DND-41 (cell line): ENCODE results near the gene PRUNE1.

Source experiments
- ATAC-seq: fragments of 200-7000 bp; cut with Tn5 transposase; 3 replicates; pipeline ENCODE4 v1.9.1; 2021; ENCODE audit warnings: low read depth; ENCODE audit not compliant: insufficient read depth
- DNase-seq: peaks from one replicate; pipeline ENCODE4 v3.0.0-alpha.2; 2020
- H2AFZ ChIP-seq: 2 replicates; pipeline ENCODE4 v1.6.0; 2012; ENCODE audit warnings: low read depth, low read length
- H3K27ac ChIP-seq: 2 replicates; pipeline ENCODE4 v1.5.1; 2012; ENCODE audit warnings: low read length, inconsistent platforms
- H3K27me3 ChIP-seq: fragments of 200-600 bp; sonication (generic); 2 replicates; pipeline ENCODE4 v1.6.0; 2012; ENCODE audit warnings: low read length, mild to moderate bottlenecking, inconsistent platforms; ENCODE audit not compliant: insufficient read depth, poor library complexity
- H3K36me3 ChIP-seq: 2 replicates; pipeline ENCODE4 v1.5.1; 2012; ENCODE audit warnings: low read length, inconsistent platforms; ENCODE audit not compliant: insufficient read depth
- H3K4me1 ChIP-seq: 2 replicates; pipeline ENCODE4 v1.5.1; 2012; ENCODE audit warnings: mild to moderate bottlenecking, low read length; ENCODE audit not compliant: insufficient read depth
- H3K4me2 ChIP-seq: 2 replicates; pipeline ENCODE4 v1.6.0; 2012; ENCODE audit warnings: mild to moderate bottlenecking, moderate library complexity, low read length, inconsistent platforms; ENCODE audit not compliant: insufficient read depth
- H3K4me3 ChIP-seq, 2 experiments: fragments of 200-600 bp in 1 of 2; shearing (Covaris generic) in 1 of 2; 2 replicates each; pipeline ENCODE4 v1.5.1; 2012 to 2016; ENCODE audit warnings: inconsistent platforms in 2 of 2, low read length in 2 of 2, mild to moderate bottlenecking in 2 of 2, low read depth in 1 of 2, moderate library complexity in 1 of 2
- H3K79me2 ChIP-seq: 2 replicates; pipeline ENCODE4 v1.6.0; 2012; ENCODE audit warnings: low read length, inconsistent platforms; ENCODE audit not compliant: insufficient read depth
- H3K9ac ChIP-seq: 2 replicates; pipeline ENCODE4 v1.6.0; 2012; ENCODE audit warnings: low read depth, mild to moderate bottlenecking, inconsistent platforms, low read length, moderate library complexity
- H3K9me3 ChIP-seq: 2 replicates; pipeline ENCODE4 v1.5.1; 2012; ENCODE audit warnings: low read length, moderate library complexity, mild to moderate bottlenecking, inconsistent platforms; ENCODE audit not compliant: insufficient read depth, severe bottlenecking
- H4K20me1 ChIP-seq: 2 replicates; pipeline ENCODE4 v1.6.0; 2012; ENCODE audit warnings: low read length; ENCODE audit not compliant: insufficient read depth
- EZH2 ChIP-seq: IDR thresholded peaks from 3 replicates; pipeline ENCODE4 v1.6.1; 2012; ENCODE audit warnings: borderline replicate concordance, low read depth, mild to moderate bottlenecking, moderate library complexity, low read length, inconsistent platforms; ENCODE audit not compliant: severe bottlenecking
- TF ChIP-seq, protein P1 (sequence below): IDR thresholded peaks from 2 replicates; pipeline ENCODE4 v1.5.1; 2012; ENCODE audit warnings: borderline replicate concordance, low read length, moderate library complexity, mild to moderate bottlenecking; ENCODE audit not compliant: poor library complexity, severe bottlenecking; ENCODE audit errors: extremely low read depth

The PRUNE1 gene

GRCh38 chr1:151049458-151049857 is 41.2 kb downstream of the PRUNE1 start:
- no peak overlapping the region for H3K27ac ChIP-seq
- no peaks in the 10 kb centered on the region for H3K79me2 ChIP-seq
- no peaks in the 10 kb centered on the region for H4K20me1 ChIP-seq
- H3K4me3 ChIP-seq, result no peak overlapping the region
- ATAC-seq, result no peak
- H3K4me1 ChIP-seq, result peaks cover 18% of the 10 kb centered on the region
- no peak for DNase-seq
- TF ChIP-seq, protein P1, sequence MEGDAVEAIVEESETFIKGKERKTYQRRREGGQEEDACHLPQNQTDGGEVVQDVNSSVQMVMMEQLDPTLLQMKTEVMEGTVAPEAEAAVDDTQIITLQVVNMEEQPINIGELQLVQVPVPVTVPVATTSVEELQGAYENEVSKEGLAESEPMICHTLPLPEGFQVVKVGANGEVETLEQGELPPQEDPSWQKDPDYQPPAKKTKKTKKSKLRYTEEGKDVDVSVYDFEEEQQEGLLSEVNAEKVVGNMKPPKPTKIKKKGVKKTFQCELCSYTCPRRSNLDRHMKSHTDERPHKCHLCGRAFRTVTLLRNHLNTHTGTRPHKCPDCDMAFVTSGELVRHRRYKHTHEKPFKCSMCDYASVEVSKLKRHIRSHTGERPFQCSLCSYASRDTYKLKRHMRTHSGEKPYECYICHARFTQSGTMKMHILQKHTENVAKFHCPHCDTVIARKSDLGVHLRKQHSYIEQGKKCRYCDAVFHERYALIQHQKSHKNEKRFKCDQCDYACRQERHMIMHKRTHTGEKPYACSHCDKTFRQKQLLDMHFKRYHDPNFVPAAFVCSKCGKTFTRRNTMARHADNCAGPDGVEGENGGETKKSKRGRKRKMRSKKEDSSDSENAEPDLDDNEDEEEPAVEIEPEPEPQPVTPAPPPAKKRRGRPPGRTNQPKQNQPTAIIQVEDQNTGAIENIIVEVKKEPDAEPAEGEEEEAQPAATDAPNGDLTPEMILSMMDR, result no peak
- TF ChIP-seq EZH2, result no peak
- H2AFZ ChIP-seq, result no peak overlapping the region
- H3K9me3 ChIP-seq, result no peaks in the 10 kb centered on the region
- no peaks in the 10 kb centered on the region for H3K27me3 ChIP-seq
- no peak overlapping the region for H3K4me2 ChIP-seq
- no peak overlapping the region for H3K9ac ChIP-seq
- peaks cover 31% of the 10 kb centered on the region for H3K36me3 ChIP-seq

- ATAC-seq (no peak), DNase-seq (no peak)
- no peaks in the 10 kb centered on the region for H3K79me2 ChIP-seq
- no peaks in the 10 kb centered on the region for H3K27me3 ChIP-seq
- no peak overlapping the region for H3K9ac ChIP-seq
- peaks cover 38% of the 10 kb centered on the region for H3K36me3 ChIP-seq
- no peak overlapping the region for H2AFZ ChIP-seq
- H3K4me2 ChIP-seq, result no peak overlapping the region
- TF ChIP-seq EZH2, result no peak
- TF ChIP-seq, protein P1, result no peak
- H3K9me3 ChIP-seq, result no peaks in the 10 kb centered on the region
- H3K4me1 ChIP-seq, result peaks cover 18% of the 10 kb centered on the region
- no peak overlapping the region for H3K4me3 ChIP-seq
- 0 out of 2 replicates have a peak, but pooled peaks cover 2% of the 10 kb centered on the region for H4K20me1 ChIP-seq
- H3K27ac ChIP-seq, result no peak overlapping the region
Measured at GRCh38 chr1:151050051-151050688, 41.9 kb downstream of the PRUNE1 start.

DNA sequence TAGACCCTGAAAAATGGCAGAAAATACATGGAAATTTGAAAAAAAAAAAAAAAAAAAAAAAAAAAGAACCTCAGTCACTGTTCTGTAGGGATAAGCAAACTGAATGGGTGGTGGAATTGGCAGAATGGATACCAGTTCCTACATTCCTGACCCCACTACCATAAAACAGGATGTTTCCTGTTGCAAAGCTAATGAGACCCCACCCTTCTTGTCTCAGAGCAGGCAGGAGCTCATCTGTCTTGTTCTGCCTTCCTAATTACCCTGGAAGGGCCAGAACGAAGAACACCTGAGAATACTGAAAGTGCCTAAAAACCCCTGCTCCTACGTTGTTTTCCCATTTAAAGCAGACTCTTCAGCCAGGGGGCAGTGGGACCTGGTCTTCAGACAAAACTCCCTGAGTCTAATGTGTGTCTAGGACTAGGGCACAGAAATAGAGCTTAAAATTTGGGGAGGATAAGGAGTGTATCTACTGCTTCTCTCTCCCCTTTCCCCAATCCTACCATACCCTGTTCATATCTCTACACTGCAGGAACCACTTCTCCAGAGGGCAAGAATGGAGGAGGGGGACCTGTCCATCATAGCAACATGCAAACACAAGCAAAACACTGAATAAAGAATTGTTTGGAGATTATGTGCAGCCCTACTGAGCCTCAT is 43.2 kb downstream of the PRUNE1 start:
- Histone ChIP-seq H3K9ac (no peak overlapping the region), H2AFZ (no peak overlapping the region), H3K79me2 (peaks cover 10% of the 10 kb centered on the region), H3K36me3 (peaks cover 51% of the 10 kb centered on the region), H3K27ac (no peak overlapping the region), H3K27me3 (no peaks in the 10 kb centered on the region), H4K20me1 (peaks cover 15% of the 10 kb centered on the region), H3K4me2 (no peak overlapping the region), H3K4me3 (no peak overlapping the region), H3K9me3 (no peaks in the 10 kb centered on the region), H3K4me1 (peaks cover 26% of the 10 kb centered on the region)
- ATAC-seq, result no peak
- TF ChIP-seq, protein P1, result no peak
- no peak for TF ChIP-seq EZH2
- no peak for DNase-seq
